ENCODE results near the gene ZNF84.

DNA sequence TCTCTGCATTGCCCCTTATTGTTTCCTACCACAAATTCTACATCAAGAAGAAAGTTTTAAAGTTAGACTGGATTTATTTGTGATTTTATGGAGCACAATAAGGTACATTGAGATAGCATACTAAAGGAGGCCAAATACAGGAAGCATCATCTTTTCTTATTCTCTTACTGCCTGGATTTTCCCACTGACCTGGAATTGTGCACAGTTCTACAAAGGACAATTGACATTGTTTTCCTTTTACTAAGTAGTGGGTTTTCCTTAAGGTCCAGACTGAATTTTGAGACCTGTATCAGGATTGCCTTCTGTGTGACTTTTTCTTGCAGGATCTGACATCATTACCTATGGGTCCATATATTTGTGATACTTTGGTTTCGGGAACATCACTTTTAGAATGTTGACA is 24.6 kb downstream of the ZNF84 start:
- TF ChIP-seq CTCF (IDR thresholded peaks at IDR 0.05) (no peak), POLR2A (IDR thresholded peaks at IDR 0.05; ENCODE audit: low read depth) (no peak), POLR2AphosphoS5 (IDR thresholded peaks at IDR 0.05) (no peak)
